Measurements from ENCODE around the gene FHIP2A. TPM values are rescaled to one million over a fixed set of nuclear protein-coding genes. Genes with fewer than 3 reads are reported as not detected.

Gene FHIP2A
- polyA plus RNA-seq, 3 donors = 4.4 to 9.6 (median 9.2) TPM

GRCh38 chr10:114811862-114812261, 9.7 kb upstream of the FHIP2A start:
- Mint-ChIP-seq H3K4me3 (no peak overlapping the region), H3K27ac (peak overlapping the region in 2 of 7 donors; percentile 13 to 82), H3K9me3 (peaks cover 0 to 4% (median 0%) of the 10 kb centered on the region in 7 donors), H3K36me3 (no peaks in the 10 kb centered on the region), H3K27me3 (ENCODE audit: low read depth in 3 of 3) (peaks cover 0 to 1% (median 0%) of the 10 kb centered on the region in 3 donors), H3K4me1 (peaks cover 8% of the 10 kb centered on the region)
- Histone ChIP-seq H3K79me2 (ENCODE audit: insufficient read depth, low read length) (no peaks in the 10 kb centered on the region), H3K9ac (ENCODE audit: insufficient read depth, low read length, poor library complexity, severe bottlenecking) (no peak overlapping the region), H2AFZ (ENCODE audit: insufficient read depth, low read depth, low read length, poor library complexity, severe bottlenecking) (no peak overlapping the region), H3K4me2 (replicated peaks; ENCODE audit: extremely low read depth, low read length, poor library complexity, severe bottlenecking) (no peak overlapping the region), H3K4me3 (replicated peaks in 1 of 3; ENCODE audit: low read depth in 2 of 3, low read length in 3 of 3) (no peak overlapping the region), H3K27me3 (ENCODE audit: control insufficient read depth in 2 of 2, insufficient read depth in 2 of 2, low read length in 2 of 2) (no peaks in the 10 kb centered on the region), H3K9me3 (replicated peaks in 1 of 2; ENCODE audit: control insufficient read depth in 1 of 2, insufficient read depth in 1 of 2, low read length in 2 of 2) (no peaks in the 10 kb centered on the region), H3K27ac (ENCODE audit: low read depth in 1 of 2, low read length in 2 of 2) (no peak overlapping the region), H3K36me3 (replicated peaks in 1 of 2; ENCODE audit: control insufficient read depth in 1 of 2, insufficient read depth in 2 of 2, low read length in 2 of 2) (no peaks in the 10 kb centered on the region), H4K20me1 (ENCODE audit: insufficient read depth, low read length) (no peaks in the 10 kb centered on the region), H3K4me1 (ENCODE audit: control insufficient read depth in 1 of 2, insufficient read depth in 2 of 2, low read length in 2 of 2) (peaks cover 6 to 8% of the 10 kb centered on the region in 2 donors)
- WGBS (ENCODE audit: insufficient coverage) = no CpG with 5 or more reads among the region's 1 CpG
- no peak for DNase-seq
- intact Hi-C loops (cut with micrococcal nuclease) = no loop called here
- TF ChIP-seq CTCF (IDR thresholded peaks at IDR 0.05) = no peak

GRCh38 chr10:114815791-114816190, 5.8 kb upstream of the FHIP2A start:
- no peak overlapping the region for H3K4me3 ChIP-seq (replicated peaks in 1 of 3; ENCODE audit: low read depth in 2 of 3, low read length in 3 of 3)
- H3K27ac ChIP-seq (ENCODE audit: low read depth in 1 of 2, low read length in 2 of 2) = no peak overlapping the region
- H2AFZ ChIP-seq (ENCODE audit: insufficient read depth, low read depth, low read length, poor library complexity, severe bottlenecking) = no peak overlapping the region
- peak in 1 of 3 donors; percentile 33 for DNase-seq
- Mint-ChIP-seq H3K9me3 (no peaks in the 10 kb centered on the region), H3K4me3 (no peak overlapping the region), H3K27me3 (ENCODE audit: low read depth in 3 of 3) (no peaks in the 10 kb centered on the region), H3K36me3 (no peaks in the 10 kb centered on the region), H3K4me1 (peaks cover 8% of the 10 kb centered on the region), H3K27ac (peak overlapping the region in 1 of 7 donors; percentile 11)
- no peaks in the 10 kb centered on the region for H3K9me3 ChIP-seq (replicated peaks in 1 of 2; ENCODE audit: control insufficient read depth in 1 of 2, insufficient read depth in 1 of 2, low read length in 2 of 2)
- H3K4me2 ChIP-seq (replicated peaks; ENCODE audit: extremely low read depth, low read length, poor library complexity, severe bottlenecking) = no peak overlapping the region
- 80% methylated on average over 1 of the region's 1 CpG for WGBS (ENCODE audit: insufficient coverage)
- peaks cover 6 to 8% of the 10 kb centered on the region in 2 donors for H3K4me1 ChIP-seq (ENCODE audit: control insufficient read depth in 1 of 2, insufficient read depth in 2 of 2, low read length in 2 of 2)
- H3K27me3 ChIP-seq (ENCODE audit: control insufficient read depth in 2 of 2, insufficient read depth in 2 of 2, low read length in 2 of 2) = no peaks in the 10 kb centered on the region
- no peaks in the 10 kb centered on the region for H4K20me1 ChIP-seq (ENCODE audit: insufficient read depth, low read length)
- H3K36me3 ChIP-seq (replicated peaks in 1 of 2; ENCODE audit: control insufficient read depth in 1 of 2, insufficient read depth in 2 of 2, low read length in 2 of 2) = no peaks in the 10 kb centered on the region
- no peak overlapping the region for H3K9ac ChIP-seq (ENCODE audit: insufficient read depth, low read length, poor library complexity, severe bottlenecking)
- intact Hi-C loops (cut with micrococcal nuclease) = no loop called here
- TF ChIP-seq CTCF (IDR thresholded peaks at IDR 0.05) = no peak
- H3K79me2 ChIP-seq (ENCODE audit: insufficient read depth, low read length) = no peaks in the 10 kb centered on the region
